ENCODE measurements around the gene MRPS34. TPM values are rescaled to one million over a fixed set of nuclear protein-coding genes. Genes with fewer than 3 reads are reported as not detected.

Gene MRPS34
- total and polyA plus RNA-seq, 10 of the 15 experiments (the other 5 are each of a cell fraction or from before 2014, with no cell fraction given) = 3.6 to 285 (median 147) TPM

DNA sequence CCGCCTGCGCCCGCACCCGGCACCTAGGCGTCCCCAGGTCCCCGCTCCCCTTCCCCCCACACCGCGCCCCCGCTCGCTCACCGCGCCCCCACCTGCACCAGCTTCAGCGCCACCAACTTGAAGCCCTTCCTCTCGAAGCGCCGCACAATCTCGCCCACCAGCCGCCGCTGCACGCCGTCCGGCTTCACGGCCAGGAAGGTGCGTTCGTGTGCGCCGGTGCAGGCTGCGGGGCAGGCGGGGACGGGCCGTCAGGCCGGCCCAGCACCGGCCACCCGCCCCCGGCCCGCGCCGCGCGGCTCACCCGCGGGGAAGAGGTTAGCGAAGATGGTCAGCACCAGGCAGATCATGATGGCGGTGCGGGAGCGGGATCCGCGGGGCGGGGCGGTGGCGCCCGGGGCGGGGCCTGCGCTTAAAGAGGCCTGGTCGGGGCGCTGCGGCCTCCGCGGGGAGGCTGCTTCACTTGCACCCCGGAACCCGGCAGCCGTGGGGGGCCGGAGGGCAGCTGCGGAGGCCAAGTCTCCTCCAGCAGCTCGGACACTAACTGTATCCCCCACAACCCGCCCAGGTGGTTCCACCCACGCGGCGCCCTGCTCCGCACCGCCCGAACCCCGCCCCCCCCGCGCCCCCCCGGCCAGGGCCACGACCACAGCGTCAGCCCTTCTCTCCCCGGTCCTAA lies 1.6 kb downstream of the MRPS34 start, which contains the start of gene NME3 (continued):
- TF ChIP-seq, protein P1, sequence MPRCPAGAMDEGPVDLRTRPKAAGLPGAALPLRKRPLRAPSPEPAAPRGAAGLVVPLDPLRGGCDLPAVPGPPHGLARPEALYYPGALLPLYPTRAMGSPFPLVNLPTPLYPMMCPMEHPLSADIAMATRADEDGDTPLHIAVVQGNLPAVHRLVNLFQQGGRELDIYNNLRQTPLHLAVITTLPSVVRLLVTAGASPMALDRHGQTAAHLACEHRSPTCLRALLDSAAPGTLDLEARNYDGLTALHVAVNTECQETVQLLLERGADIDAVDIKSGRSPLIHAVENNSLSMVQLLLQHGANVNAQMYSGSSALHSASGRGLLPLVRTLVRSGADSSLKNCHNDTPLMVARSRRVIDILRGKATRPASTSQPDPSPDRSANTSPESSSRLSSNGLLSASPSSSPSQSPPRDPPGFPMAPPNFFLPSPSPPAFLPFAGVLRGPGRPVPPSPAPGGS (IDR thresholded peaks at IDR 0.05; ENCODE audit: borderline replicate concordance, insufficient read depth, low read depth, low read length, poor library complexity, severe bottlenecking) = no peak
- TF ChIP-seq GATAD2B (conservative IDR thresholded peaks at IDR 0.05; ENCODE audit: low read depth) = peak; percentile 25; the same call in 1 of the 2 replicates
- no peak for TF ChIP-seq FOS (IDR thresholded peaks at IDR 0.05; ENCODE audit: borderline replicate concordance, extremely low read depth, insufficient read length)
- no peak for TF ChIP-seq SIX5 (IDR thresholded peaks at IDR 0.05; ENCODE audit: low read depth, low read length, severe bottlenecking)
- TF ChIP-seq, protein P2, sequence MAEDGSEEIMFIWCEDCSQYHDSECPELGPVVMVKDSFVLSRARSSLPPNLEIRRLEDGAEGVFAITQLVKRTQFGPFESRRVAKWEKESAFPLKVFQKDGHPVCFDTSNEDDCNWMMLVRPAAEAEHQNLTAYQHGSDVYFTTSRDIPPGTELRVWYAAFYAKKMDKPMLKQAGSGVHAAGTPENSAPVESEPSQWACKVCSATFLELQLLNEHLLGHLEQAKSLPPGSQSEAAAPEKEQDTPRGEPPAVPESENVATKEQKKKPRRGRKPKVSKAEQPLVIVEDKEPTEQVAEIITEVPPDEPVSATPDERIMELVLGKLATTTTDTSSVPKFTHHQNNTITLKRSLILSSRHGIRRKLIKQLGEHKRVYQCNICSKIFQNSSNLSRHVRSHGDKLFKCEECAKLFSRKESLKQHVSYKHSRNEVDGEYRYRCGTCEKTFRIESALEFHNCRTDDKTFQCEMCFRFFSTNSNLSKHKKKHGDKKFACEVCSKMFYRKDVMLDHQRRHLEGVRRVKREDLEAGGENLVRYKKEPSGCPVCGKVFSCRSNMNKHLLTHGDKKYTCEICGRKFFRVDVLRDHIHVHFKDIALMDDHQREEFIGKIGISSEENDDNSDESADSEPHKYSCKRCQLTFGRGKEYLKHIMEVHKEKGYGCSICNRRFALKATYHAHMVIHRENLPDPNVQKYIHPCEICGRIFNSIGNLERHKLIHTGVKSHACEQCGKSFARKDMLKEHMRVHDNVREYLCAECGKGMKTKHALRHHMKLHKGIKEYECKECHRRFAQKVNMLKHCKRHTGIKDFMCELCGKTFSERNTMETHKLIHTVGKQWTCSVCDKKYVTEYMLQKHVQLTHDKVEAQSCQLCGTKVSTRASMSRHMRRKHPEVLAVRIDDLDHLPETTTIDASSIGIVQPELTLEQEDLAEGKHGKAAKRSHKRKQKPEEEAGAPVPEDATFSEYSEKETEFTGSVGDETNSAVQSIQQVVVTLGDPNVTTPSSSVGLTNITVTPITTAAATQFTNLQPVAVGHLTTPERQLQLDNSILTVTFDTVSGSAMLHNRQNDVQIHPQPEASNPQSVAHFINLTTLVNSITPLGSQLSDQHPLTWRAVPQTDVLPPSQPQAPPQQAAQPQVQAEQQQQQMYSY (CRISPR knock-in tag; IDR thresholded peaks at IDR 0.05) = no peak
- TF ChIP-seq EP300 (IDR thresholded peaks at IDR 0.05; ENCODE audit: borderline replicate concordance in 1 of 2, control insufficient read depth in 1 of 2, low read depth in 2 of 2, low read length in 2 of 2) = no peak
- TF ChIP-seq, protein P3, sequence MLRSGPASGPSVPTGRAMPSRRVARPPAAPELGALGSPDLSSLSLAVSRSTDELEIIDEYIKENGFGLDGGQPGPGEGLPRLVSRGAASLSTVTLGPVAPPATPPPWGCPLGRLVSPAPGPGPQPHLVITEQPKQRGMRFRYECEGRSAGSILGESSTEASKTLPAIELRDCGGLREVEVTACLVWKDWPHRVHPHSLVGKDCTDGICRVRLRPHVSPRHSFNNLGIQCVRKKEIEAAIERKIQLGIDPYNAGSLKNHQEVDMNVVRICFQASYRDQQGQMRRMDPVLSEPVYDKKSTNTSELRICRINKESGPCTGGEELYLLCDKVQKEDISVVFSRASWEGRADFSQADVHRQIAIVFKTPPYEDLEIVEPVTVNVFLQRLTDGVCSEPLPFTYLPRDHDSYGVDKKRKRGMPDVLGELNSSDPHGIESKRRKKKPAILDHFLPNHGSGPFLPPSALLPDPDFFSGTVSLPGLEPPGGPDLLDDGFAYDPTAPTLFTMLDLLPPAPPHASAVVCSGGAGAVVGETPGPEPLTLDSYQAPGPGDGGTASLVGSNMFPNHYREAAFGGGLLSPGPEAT (IDR thresholded peaks at IDR 0.05; ENCODE audit: low read depth) = peak; percentile 82; the same call in 1 of the 2 replicates
- no peak for TF ChIP-seq KLF5 (IDR thresholded peaks at IDR 0.05; ENCODE audit: partially characterized antibody)
- TF ChIP-seq HCFC1 (IDR thresholded peaks at IDR 0.05; ENCODE audit: low read length) = no peak
- TF ChIP-seq, protein P4, sequence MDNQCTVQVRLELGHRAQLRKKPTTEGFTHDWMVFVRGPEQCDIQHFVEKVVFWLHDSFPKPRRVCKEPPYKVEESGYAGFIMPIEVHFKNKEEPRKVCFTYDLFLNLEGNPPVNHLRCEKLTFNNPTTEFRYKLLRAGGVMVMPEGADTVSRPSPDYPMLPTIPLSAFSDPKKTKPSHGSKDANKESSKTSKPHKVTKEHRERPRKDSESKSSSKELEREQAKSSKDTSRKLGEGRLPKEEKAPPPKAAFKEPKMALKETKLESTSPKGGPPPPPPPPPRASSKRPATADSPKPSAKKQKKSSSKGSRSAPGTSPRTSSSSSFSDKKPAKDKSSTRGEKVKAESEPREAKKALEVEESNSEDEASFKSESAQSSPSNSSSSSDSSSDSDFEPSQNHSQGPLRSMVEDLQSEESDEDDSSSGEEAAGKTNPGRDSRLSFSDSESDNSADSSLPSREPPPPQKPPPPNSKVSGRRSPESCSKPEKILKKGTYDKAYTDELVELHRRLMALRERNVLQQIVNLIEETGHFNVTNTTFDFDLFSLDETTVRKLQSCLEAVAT (IDR thresholded peaks at IDR 0.05) = no peak
- TF ChIP-seq CHD2 (IDR thresholded peaks at IDR 0.05; ENCODE audit: borderline replicate concordance, low read depth, low read length) = no peak
- no peak for TF ChIP-seq ESRRA (IDR thresholded peaks at IDR 0.05; ENCODE audit: low read length)
- no peak for TF ChIP-seq MYB (IDR thresholded peaks at IDR 0.05; ENCODE audit: borderline replicate concordance, low read depth, low read length)
- no peak for TF ChIP-seq KAT2A (conservative IDR thresholded peaks at IDR 0.05; ENCODE audit: control insufficient read depth, low read depth, low read length)
- peak; percentile 54 for TF ChIP-seq RUNX3 (IDR thresholded peaks at IDR 0.05; ENCODE audit: low read length)
- no peak for TF ChIP-seq HDAC2 (IDR thresholded peaks at IDR 0.05)
- TF ChIP-seq FOXK2 (IDR thresholded peaks at IDR 0.05) = no peak
- no peak for TF ChIP-seq SRF (IDR thresholded peaks at IDR 0.05; ENCODE audit: low read depth in 2 of 2, low read length in 2 of 2)
- TF ChIP-seq CEBPB (IDR thresholded peaks at IDR 0.05; ENCODE audit: borderline replicate concordance in 1 of 2, low read depth in 2 of 2, low read length in 2 of 2) = no peak
- TF ChIP-seq SPI1 (IDR thresholded peaks at IDR 0.05; ENCODE audit: borderline replicate concordance, insufficient read depth, low read depth, low read length) = no peak
- TF ChIP-seq FOXM1 (IDR thresholded peaks at IDR 0.05; ENCODE audit: low read depth, low read length) = no peak
- TF ChIP-seq NR2C2 (IDR thresholded peaks at IDR 0.05; ENCODE audit: borderline replicate concordance, control insufficient read depth, insufficient read length, low read depth) = no peak

All from GM12878 (cell line).